K562 (cell line): ENCODE data around the gene IQCN. TPM values are rescaled to one million over a fixed set of nuclear protein-coding genes. Genes with fewer than 3 reads are reported as not detected.
A peak's percentile ranks its signal among the peaks of the same experiment; 100 is the strongest.

Source experiments
- ATAC-seq: fragments of 200-7000 bp; cut with Tn5 transposase; 3 replicates; pipeline ENCODE4 v1.9.1; 2020; ENCODE audit warnings: moderate library complexity
- BruUV-seq: library from RNA; stranded (reverse); fragments of 400-500 nt; replicated peaks from 2 replicates; lab custom pipeline; 2021; lab: Mats Ljungman, UMichigan
- CTCF ChIA-PET: fragments of 300-600 bp; formaldehyde crosslinking; extraction: SDS; loops from one replicate; lab custom pipeline; 2021; ENCODE audit warnings: low intra/inter-chr PET ratio; lab: Yijun Ruan, JAX
- POLR2A ChIA-PET: fragments of 300-600, 350-650 bp; sonication (Branson Sonifier 250); formaldehyde crosslinking; extraction: SDS; loops from one replicate; lab custom pipeline; 2021; ENCODE audit warnings: antibody characterized with exemption, inconsistent platforms; lab: Yijun Ruan, JAX
- DNase-seq, 4 experiments: peaks; one replicate each; pipeline versions ENCODE4 v3.0.0 to v3.0.0-alpha.2; 2011 to 2018; ENCODE audit warnings: low spot score in 3 of 4, mixed read lengths in 3 of 4; ENCODE audit errors: extremely low read depth in 1 of 4
- FAIRE-seq: peaks from 2 replicates; lab custom pipeline; 2011; peaks lifted over from hg19 to GRCh38; lab: Jason Lieb, UNC
- H2AFZ ChIP-seq: 2 replicates; pipeline ENCODE4 v1.6.0; 2011; ENCODE audit warnings: low read depth, low read length, control low read depth, inconsistent platforms
- H3K27ac ChIP-seq: fragments of 200-600 bp; 3 replicates; pipeline ENCODE4 v1.8.0; 2011; ENCODE audit warnings: low read depth, mild to moderate bottlenecking, control low read depth, inconsistent platforms, low read length, moderate library complexity, mixed read lengths; ENCODE audit errors: extremely low read depth
- H3K27me3 ChIP-seq, 2 experiments: fragments of 300-600 bp in 1 of 2; 2 replicates in 1 of 2; 3 replicates in 1 of 2; pipeline versions ENCODE4 v1.6.0 to v1.8.0; 2011; ENCODE audit warnings: inconsistent platforms in 2 of 2, low read length in 2 of 2, mild to moderate bottlenecking in 1 of 2, mixed read lengths in 1 of 2, moderate library complexity in 1 of 2; ENCODE audit not compliant: control insufficient read depth in 2 of 2, insufficient read depth in 2 of 2
- H3K36me3 ChIP-seq: fragments of 300-600 bp; 3 replicates; pipeline ENCODE4 v1.8.0; 2011; ENCODE audit warnings: mild to moderate bottlenecking, low read length, inconsistent platforms; ENCODE audit not compliant: control insufficient read depth, insufficient read depth
- H3K4me1 ChIP-seq, 2 experiments: fragments of 200-600 bp in 1 of 2; replicated peaks in 1 of 2; 2 replicates in 1 of 2; 3 replicates in 1 of 2; pipeline versions ENCODE4 v1.5.1 to v1.8.0; 2011; ENCODE audit warnings: inconsistent platforms in 2 of 2, low read length in 2 of 2, mild to moderate bottlenecking in 1 of 2, mixed read lengths in 1 of 2, moderate library complexity in 1 of 2; ENCODE audit not compliant: control insufficient read depth in 2 of 2, insufficient read depth in 2 of 2
- H3K4me2 ChIP-seq: 2 replicates; pipeline ENCODE4 v1.6.1; 2011; ENCODE audit warnings: low read length, control low read depth, inconsistent platforms, mixed read lengths; ENCODE audit not compliant: insufficient read depth
- H3K4me3 ChIP-seq: fragments of 200-600 bp; sonication (generic), shearing (Covaris generic); 2 replicates; pipeline ENCODE4 v1.5.1; 2016; ENCODE audit warnings: control low read depth, inconsistent platforms
- H3K79me2 ChIP-seq: fragments of 200-600 bp; 3 replicates; pipeline ENCODE4 v1.8.0; 2011; ENCODE audit warnings: low read length, inconsistent platforms; ENCODE audit not compliant: control insufficient read depth, insufficient read depth
- H3K9ac ChIP-seq, 2 experiments: 2 replicates each; pipeline versions ENCODE4 v1.6.0 to v1.6.1; 2011; ENCODE audit warnings: low read depth in 2 of 2, low read length in 2 of 2, control low read depth in 1 of 2, inconsistent platforms in 1 of 2, mild to moderate bottlenecking in 1 of 2, mixed read lengths in 1 of 2; ENCODE audit not compliant: insufficient read depth in 1 of 2
- H3K9me1 ChIP-seq: one replicate; pipeline ENCODE4 v1.6.0; 2011; ENCODE audit warnings: inconsistent platforms, mild to moderate bottlenecking, low read length, moderate library complexity; ENCODE audit not compliant: control insufficient read depth, insufficient read depth
- H3K9me3 ChIP-seq: replicated peaks from 2 replicates; pipeline ENCODE4 v1.5.1; 2011; ENCODE audit warnings: low read depth, low read length, inconsistent platforms; ENCODE audit not compliant: control insufficient read depth, insufficient read depth
- H4K20me1 ChIP-seq: replicated peaks from 2 replicates; pipeline ENCODE4 v1.6.1; 2011; ENCODE audit warnings: low read length, inconsistent platforms, mixed read lengths; ENCODE audit not compliant: control insufficient read depth, insufficient read depth
- BCOR ChIP-seq: fragments of 450-650 bp; IDR thresholded peaks from 2 replicates; pipeline ENCODE4 v1.6.1; 2016
- DIDO1 ChIP-seq: fragments of 450-650 bp; IDR thresholded peaks from 2 replicates; pipeline ENCODE4 v1.6.1; 2016; ENCODE audit warnings: low read depth, missing biosample characterization, missing genetic modification characterization
- FOSL1 ChIP-seq: fragments of 200-800 bp; sonication (Bioruptor generic); conservative IDR thresholded peaks from 2 replicates; pipeline ENCODE4 v1.6.1; 2016; ENCODE audit warnings: missing genetic modification characterization, missing compliant biosample characterization
- HBP1 ChIP-seq: fragments of 450-650 bp; formaldehyde crosslinking; IDR thresholded peaks from 2 replicates; pipeline ENCODE4 v1.4.0; 2022; ENCODE audit warnings: missing genetic modification characterization
- KAT7 ChIP-seq: sonication (generic); formaldehyde crosslinking; IDR thresholded peaks from 2 replicates; pipeline ENCODE4 v1.8.0; 2022; ENCODE audit warnings: missing genetic modification reagents, mild to moderate bottlenecking, borderline replicate concordance
- MAZ ChIP-seq, 2 experiments: fragments of 450-650 bp in 1 of 2; sonication (generic) in 1 of 2; formaldehyde crosslinking; IDR thresholded peaks in 1 of 2; conservative IDR thresholded peaks in 1 of 2; 2 replicates each; pipeline versions ENCODE4 v1.4.0 to v1.5.0; 2020; ENCODE audit warnings: mild to moderate bottlenecking in 1 of 2, missing genetic modification reagents in 1 of 2
- MCM7 ChIP-seq, 2 experiments: fragments of 450-650 bp; IDR thresholded peaks; 2 replicates each; pipeline ENCODE4 v1.6.1; 2016 to 2018
- PPARD ChIP-seq: fragments of 250-450 bp; sonication (Bioruptor Pico); IDR thresholded peaks from 2 replicates; pipeline ENCODE4 v1.8.0; 2022; ENCODE audit warnings: inconsistent platforms, mild to moderate bottlenecking, moderate library complexity
- SAP30 ChIP-seq: fragments of 200-600 bp; sonication (generic); IDR thresholded peaks from 2 replicates; pipeline ENCODE4 v1.6.1; 2012; ENCODE audit warnings: borderline replicate concordance, low read depth, mild to moderate bottlenecking, moderate library complexity, low read length, control low read depth, inconsistent platforms; ENCODE audit not compliant: insufficient read depth, poor library complexity, severe bottlenecking
- SUPT5H ChIP-seq: fragments of 450-650 bp; IDR thresholded peaks from 2 replicates; pipeline ENCODE4 v1.6.1; 2016
- TCF7 ChIP-seq: sonication (generic); IDR thresholded peaks from 2 replicates; pipeline ENCODE4 v1.6.1; 2016; ENCODE audit warnings: antibody characterized with exemption, borderline replicate concordance
- TSC22D4 ChIP-seq: fragments of 450-650 bp; IDR thresholded peaks from 2 replicates; pipeline ENCODE4 v1.6.1; 2016; ENCODE audit warnings: missing genetic modification characterization, missing biosample characterization, control low read depth
- ZBTB33 ChIP-seq: sonication (generic); formaldehyde crosslinking; IDR thresholded peaks from 2 replicates; pipeline ENCODE4 v1.8.1; 2023; ENCODE audit warnings: mild to moderate bottlenecking, missing genetic modification reagents
- ZNF224 ChIP-seq: sonication (generic); formaldehyde crosslinking; IDR thresholded peaks from 2 replicates; pipeline ENCODE4 v1.8.0; 2022; ENCODE audit warnings: mild to moderate bottlenecking, missing genetic modification reagents
- ZNF764 ChIP-seq: fragments of 250-450 bp; sonication (Bioruptor Pico); IDR thresholded peaks from 2 replicates; pipeline ENCODE4 v1.4.0; 2020; ENCODE audit warnings: low read depth, mild to moderate bottlenecking, moderate library complexity
- WGBS: fragments of 100-300 bp; shearing (Covaris generic); methylation state at CpG from one replicate; pipeline ENCODE4 v1.1.6; 2016; ENCODE audit warnings: low coverage, mixed read lengths; ENCODE audit not compliant: insufficient coverage; ENCODE audit errors: missing lambda C conversion rate; 5-methylcytosine and 5-hydroxymethylcytosine counted together
- in situ Hi-C: fragments of 300-500 bp; cut with MboI; formaldehyde crosslinking; loops from 4 replicates; pipeline ENCODE4 v1.15.0; 2018; ENCODE audit warnings: inconsistent platforms, mixed read lengths
- intact Hi-C: fragments of 100-400 bp; cut with micrococcal nuclease; formaldehyde crosslinking; loops from 2 replicates; pipeline ENCODE4 v1.14.2; 2022
- polyA plus RNA-seq, 8 experiments: library from polyadenylated mRNA; depleted of rRNA in 4 of 8; stranded (reverse) in 5 of 8; unstranded in 3 of 8; fragments of >200 nt; fragmentation: Nextera tagmentation in 2 of 8; fragmentation: Illumina TruSeq in 1 of 8; extraction: Ambion mirVana in 2 of 8; extraction: Trizol in 1 of 8; gene quantifications; 2 replicates each; pipeline versions ENCODE4 v1.2.1 to v1.2.3, GENCODE V29; 2011 to 2014; ENCODE audit warnings: inconsistent platforms in 1 of 8, missing spikeins in 1 of 8
- total RNA-seq, 7 experiments: library from RNA; depleted of rRNA in 6 of 7; stranded (reverse); fragments of >200 nt in 6 of 7; fragmentation: Illumina TruSeq in 2 of 7; extraction: Trizol in 2 of 7; gene quantifications; 2 replicates each; pipeline versions ENCODE4 v1.2.1 to v1.2.3, GENCODE V29; 2011 to 2021; ENCODE audit warnings: low replicate concordance in 1 of 7
- TF ChIP-seq, protein P1 (sequence below), 3 experiments: IDR thresholded peaks in 2 of 3; conservative IDR thresholded peaks in 1 of 3; 2 replicates each; pipeline ENCODE4 v1.5.1; 2011 to 2012; ENCODE audit warnings: low read length in 3 of 3, mild to moderate bottlenecking in 3 of 3, control low read depth in 2 of 3, improper control_type of control experiment in 1 of 3, inconsistent platforms in 1 of 3, low read depth in 1 of 3, mixed read lengths in 1 of 3, moderate library complexity in 1 of 3; ENCODE audit not compliant: insufficient read depth in 2 of 3

IQCN gene
- total and polyA plus RNA-seq, 9 of the 15 experiments (the other 6 are each of a cell fraction or from before 2014, with no cell fraction given), result 0.01 to 0.07 (median 0.04) TPM; not detected in 3

- H3K4me2 ChIP-seq, result no peak overlapping the region
- H2AFZ ChIP-seq, result no peak overlapping the region
- DNase-seq (no peak), FAIRE-seq (no peak), ATAC-seq (no peak)
- H3K79me2 ChIP-seq, result no peaks in the 10 kb centered on the region
- H3K4me3 ChIP-seq, result no peak overlapping the region
- peaks cover 6 to 22% of the 10 kb centered on the region in 2 experiments; a peak in 3 of 5 replicates for H3K27me3 ChIP-seq
- no peaks in the 10 kb centered on the region for H3K36me3 ChIP-seq
- WGBS, result 38% methylated on average over 39 of the region's 55 CpGs
- intact Hi-C loops (no loop called here), in situ Hi-C loops (loop anchor here (5.0 kb wide), 1 partner anchor 155 kb away; no protein-coding TSS in a partner anchor)
- ChIA-PET CTCF (no interaction called here), POLR2A (interaction anchor here (1.0 to 3.4 kb wide), 3 partner anchors 16 to 34 kb away, joined by 4 to 22 read pairs (median 4); no protein-coding TSS in a partner anchor)
- no peaks in the 10 kb centered on the region for H3K9me1 ChIP-seq
- H3K27ac ChIP-seq, result no peak overlapping the region
- H3K9me3 ChIP-seq, result no peaks in the 10 kb centered on the region
- no peaks in the 10 kb centered on the region for H4K20me1 ChIP-seq
- BruUV-seq, result no TSS peak
- peaks cover 0 to 20% of the 10 kb centered on the region in 2 experiments; a peak in 4 of 5 replicates for H3K4me1 ChIP-seq
- no peak overlapping the region; a peak in 1 of 4 replicates for H3K9ac ChIP-seq
- TF ChIP-seq TCF7 (no peak), PPARD (CRISPR knock-in tag) (no peak), MAZ (CRISPR knock-in tag; conservative IDR thresholded peaks at IDR 0.05 in 1 of 2, IDR thresholded peaks at IDR 0.05 in 1 of 2) (no peak), SAP30 (no peak), DIDO1 (no peak), ZNF764 (CRISPR knock-in tag) (no peak), SUPT5H (no peak), MCM7 (IDR thresholded peaks at IDR 0.05) (no peak), HBP1 (CRISPR knock-in tag) (no peak), KAT7 (no peak), TSC22D4 (tag) (no peak), FOSL1 (tag) (no peak), BCOR (no peak), ZBTB33 (CRISPR knock-in tag) (peak; percentile 48; the same call in 1 of the 2 replicates), ZNF224 (no peak)
- TF ChIP-seq, protein P1, sequence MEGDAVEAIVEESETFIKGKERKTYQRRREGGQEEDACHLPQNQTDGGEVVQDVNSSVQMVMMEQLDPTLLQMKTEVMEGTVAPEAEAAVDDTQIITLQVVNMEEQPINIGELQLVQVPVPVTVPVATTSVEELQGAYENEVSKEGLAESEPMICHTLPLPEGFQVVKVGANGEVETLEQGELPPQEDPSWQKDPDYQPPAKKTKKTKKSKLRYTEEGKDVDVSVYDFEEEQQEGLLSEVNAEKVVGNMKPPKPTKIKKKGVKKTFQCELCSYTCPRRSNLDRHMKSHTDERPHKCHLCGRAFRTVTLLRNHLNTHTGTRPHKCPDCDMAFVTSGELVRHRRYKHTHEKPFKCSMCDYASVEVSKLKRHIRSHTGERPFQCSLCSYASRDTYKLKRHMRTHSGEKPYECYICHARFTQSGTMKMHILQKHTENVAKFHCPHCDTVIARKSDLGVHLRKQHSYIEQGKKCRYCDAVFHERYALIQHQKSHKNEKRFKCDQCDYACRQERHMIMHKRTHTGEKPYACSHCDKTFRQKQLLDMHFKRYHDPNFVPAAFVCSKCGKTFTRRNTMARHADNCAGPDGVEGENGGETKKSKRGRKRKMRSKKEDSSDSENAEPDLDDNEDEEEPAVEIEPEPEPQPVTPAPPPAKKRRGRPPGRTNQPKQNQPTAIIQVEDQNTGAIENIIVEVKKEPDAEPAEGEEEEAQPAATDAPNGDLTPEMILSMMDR (IDR thresholded peaks at IDR 0.05 in 2 of 3, conservative IDR thresholded peaks at IDR 0.05 in 1 of 3; ENCODE audit: insufficient read depth in 2 of 3, low read depth in 1 of 3, low read length in 3 of 3), result 0 out of 6 replicates have a peak, but pooled peaks of 1 of the 3 experiments have one; percentile 5
Observed at GRCh38 chr19:18257503-18258470, 16.5 kb downstream of the IQCN start.
